DMS153 treated with DMSO at 0.1 percent for 48 hours (cell line): ENCODE data around the gene RAP1GAP.
A peak's percentile ranks its signal among the peaks of the same experiment; 100 is the strongest.
"Not testable (repeated sequence)": the region's sequence is repeated elsewhere in the genome, so short reads cannot be mapped to it uniquely, and the experiment has no call there.

Source experiments
- DNase-seq: peaks from one replicate; lab custom pipeline; 2025; ENCODE audit not compliant: unreplicated experiment; lab: John Stamatoyannopoulos, UW

Gene RAP1GAP

DNA sequence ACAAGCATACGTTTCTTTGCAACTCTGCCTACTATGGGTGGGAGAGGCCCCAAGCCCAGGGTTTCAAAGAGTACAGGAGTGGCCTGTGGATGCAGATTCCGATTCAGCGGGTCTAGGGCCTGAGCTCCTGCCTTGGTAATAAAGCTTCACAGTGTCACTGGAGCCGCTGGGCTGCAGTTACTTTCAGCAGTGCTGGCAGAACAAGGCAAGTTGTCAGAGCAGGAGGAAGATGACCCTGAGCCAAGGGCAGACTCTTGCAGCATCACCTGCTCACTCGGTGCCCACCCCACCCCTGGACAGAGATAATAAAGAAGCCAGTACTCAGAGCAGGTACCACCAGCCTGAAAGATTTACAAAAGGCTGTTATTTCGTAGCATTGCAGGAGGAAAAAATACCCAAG lies 8.0 kb upstream of the RAP1GAP start:
- no peak for DNase-seq

DNA sequence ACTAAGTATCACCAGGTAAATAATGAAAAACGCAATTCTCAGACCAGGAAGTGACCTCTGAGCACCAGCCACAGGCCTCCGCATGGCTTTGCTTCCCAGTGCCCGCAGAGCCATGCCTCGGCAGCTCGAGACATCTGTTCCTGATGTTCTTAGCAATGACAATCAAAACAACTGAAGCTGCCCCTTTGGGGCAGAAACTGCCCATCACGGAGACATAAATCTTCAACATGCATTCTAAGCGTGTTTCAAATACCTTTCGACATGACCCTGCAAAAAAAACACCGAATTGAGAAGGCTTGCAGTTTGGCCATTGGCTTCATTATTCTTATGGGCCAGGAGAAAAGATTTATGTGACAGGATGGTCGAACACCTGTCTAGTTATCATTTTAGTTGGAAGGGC lies 5.8 kb upstream of the RAP1GAP start:
- no peak for DNase-seq

DNA sequence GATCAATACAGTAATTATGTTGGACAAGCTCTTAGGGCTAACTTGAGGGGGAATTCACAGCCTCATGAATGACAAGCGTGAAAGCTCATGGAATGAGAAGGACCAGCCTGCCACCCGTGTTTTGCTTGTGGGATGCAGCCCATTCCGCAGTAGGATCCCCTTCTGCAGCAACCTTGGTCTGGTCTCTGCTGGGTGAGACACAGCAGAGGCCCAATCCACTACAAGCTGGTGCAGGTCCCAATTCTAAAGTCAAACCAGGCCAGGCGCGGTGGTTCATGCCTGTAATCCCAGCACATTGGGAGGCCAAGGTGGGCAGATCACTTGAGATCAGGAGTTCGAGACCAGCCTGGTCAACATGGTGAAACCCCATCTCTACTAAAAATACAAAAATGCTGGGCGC lies 4.7 kb upstream of the RAP1GAP start:
- not testable (repeated sequence) for DNase-seq

DNA sequence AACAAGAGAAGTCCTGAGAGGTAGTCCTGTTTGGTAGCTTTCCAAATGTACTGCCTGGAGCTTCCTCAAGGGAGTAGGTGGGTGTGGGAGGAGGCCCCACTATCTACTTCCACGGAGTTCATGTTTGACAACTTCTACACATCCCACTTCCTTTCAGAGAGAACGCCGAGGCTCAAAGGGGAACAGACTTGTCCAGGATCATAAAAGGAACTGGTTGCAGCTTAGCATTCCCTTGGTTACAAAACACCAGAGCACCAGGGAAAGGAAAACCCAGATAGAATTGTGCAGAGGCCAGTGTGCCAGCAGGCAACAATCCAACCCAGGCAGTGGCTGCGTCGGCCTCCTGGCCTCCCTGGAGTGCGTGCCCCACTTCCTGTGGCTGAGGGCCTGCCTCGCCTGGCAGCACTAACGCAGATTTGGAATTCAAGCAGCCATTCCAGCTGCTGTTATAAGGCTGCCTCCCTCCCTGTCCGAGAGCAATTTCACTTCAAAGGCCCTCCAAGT lies 4.2 kb upstream of the RAP1GAP start:
- DNase-seq: no peak

DNA sequence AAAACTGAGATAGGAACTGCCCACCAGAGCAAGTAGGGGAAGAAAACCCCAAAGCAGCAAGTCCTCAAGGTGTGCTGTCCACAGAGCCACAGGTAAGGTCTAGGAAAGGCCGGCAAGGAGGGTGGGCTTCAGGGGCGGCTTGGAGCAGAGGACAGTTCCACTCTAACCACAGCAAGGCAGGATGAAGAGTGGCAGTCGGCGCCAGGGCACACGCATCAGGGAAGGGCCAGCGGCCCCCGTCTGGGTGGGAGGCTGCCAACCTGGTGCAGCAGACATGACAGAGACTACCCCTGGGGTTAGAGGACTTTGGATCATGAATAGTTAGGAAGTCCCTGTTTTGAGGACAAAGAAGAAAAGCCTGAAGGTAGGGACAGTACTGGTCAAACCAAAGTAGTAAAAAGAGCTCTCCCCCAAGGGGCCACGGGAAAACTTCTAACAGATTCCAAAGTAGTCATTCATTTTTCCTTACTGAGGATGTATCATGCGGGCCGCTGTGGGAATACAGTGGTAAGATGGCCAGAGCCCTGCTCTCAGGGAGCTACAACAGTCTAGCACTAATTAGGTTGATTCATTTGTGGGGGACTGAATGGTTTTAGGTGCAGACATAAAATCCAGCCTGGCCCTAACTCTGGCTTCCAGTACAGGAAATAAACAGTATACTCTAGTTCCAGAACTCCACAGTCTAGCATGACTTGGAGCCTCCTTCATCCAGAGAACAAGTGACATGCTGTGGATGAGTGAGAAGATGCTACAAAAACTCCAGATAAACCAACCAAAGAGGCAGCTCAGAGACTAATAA lies 3.5 kb upstream of the RAP1GAP start:
- no peak for DNase-seq

DNA sequence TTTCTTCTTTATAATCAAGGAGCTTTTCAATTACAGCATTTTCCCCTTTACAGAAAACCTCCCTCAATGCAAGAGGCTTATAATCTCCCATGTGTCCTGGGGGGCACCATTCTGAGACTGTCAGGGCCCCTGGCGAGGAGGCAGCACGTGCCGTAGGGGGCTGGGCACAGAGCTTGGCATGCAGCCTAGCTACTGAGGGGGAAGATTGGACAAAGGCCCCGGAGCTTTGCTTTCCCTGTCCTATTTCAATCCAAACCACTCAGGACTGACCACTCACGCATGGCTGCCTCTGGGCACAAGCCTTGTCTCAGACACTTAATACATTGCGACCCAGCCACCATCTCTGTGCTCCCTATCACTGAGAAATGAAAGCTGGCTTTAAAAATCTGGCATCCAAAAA lies 2.8 kb upstream of the RAP1GAP start:
- no peak for DNase-seq

DNA sequence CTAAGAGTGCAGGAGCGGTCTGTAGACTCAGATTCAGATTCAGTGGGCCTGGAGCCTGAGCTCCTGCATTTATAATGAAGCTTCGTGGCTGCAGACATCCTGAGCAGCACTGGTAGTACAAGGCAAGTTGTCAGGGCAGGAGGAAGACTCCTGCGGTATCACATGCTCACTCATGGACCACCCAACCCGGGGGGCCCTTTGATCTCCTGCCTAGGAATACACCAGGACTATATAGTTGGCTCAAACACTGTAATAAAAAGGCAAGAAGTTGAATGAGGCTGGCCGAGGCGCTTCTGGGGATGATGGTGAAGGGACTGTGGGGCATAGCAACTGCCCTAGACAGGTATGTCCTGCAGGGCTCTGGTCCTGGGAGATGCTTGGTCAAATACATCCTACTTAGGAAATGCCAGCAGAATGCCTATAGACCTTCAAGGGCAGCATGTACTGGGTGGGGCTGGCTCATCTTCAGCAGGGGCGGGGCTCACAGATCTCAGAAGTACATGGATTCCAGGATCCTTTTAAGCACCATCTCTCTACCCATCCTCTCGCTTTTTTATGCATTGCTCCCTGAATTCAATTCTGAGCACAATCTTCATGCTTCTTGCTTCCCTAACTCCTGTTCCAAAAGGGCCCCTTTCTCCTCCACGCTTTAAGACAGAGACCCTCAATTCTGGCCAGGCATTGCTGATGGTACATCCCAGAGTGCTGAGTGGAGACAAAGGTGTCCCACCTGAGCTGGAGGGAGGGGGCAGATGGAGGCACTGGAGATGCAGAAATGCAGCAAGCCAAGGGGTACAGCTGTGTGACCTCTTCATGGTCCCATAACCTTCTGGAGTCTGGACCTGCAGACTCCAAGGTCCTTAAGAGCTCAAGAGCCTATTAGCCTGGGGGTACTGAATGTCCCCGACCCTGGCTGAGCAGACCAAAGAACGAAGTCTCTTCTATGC lies 2.1 kb upstream of the RAP1GAP start:
- no peak for DNase-seq

DNA sequence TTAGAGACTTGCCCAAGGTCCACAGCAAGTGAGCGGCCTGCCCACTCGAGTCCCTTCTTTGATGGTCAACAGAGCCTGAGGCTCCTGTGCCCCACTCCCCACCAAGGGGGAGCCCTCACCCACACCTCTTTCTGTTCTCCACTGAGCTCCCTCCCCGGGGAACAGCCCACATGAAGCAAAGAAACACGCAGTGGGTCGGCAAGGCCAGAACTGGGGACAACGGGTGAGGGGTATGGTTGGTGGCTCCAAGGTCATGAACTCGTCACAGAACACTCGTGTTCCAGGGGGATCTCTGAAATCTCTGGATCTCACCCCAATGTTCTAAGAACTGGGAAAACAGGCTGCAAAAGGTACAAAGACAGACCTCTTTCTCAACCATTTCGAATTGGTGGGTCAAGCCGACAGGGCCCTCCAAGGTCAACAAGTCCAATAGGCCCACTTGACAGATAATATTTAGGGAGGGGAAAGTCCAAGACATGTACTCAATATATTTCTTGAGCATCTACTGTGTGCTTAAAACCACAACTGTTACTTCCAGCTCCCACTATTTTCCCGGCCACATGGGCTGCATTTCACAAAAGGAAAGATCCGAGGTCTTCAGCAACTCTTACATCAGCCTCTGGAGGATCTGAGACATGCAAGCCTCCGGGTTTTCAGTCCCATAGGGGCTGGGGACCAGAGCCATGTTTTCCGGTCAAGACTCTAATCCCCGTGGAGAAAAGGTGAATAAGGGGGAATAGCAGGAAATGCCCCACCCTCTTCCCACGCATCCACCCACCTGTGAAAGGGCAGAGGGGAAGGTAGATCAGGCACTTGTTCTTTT lies 1.1 kb upstream of the RAP1GAP start:
- no peak for DNase-seq

DNA sequence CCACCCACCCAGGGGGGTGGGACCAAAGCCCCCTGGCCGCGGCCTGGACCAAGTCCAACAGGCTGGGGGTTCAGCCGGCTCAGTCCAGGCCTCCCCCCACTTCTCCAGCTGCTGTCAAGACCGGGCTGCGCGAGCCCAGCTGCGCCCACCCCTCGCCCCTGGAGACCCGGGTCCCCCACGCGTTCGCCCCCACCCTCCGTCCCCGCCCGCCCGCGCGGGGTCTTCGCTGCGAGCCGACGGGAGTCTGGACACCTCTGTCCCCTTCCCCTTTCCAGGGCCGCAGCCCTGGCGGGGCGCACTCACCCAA lies 253 bp downstream of the RAP1GAP start:
- DNase-seq: no peak

DNA sequence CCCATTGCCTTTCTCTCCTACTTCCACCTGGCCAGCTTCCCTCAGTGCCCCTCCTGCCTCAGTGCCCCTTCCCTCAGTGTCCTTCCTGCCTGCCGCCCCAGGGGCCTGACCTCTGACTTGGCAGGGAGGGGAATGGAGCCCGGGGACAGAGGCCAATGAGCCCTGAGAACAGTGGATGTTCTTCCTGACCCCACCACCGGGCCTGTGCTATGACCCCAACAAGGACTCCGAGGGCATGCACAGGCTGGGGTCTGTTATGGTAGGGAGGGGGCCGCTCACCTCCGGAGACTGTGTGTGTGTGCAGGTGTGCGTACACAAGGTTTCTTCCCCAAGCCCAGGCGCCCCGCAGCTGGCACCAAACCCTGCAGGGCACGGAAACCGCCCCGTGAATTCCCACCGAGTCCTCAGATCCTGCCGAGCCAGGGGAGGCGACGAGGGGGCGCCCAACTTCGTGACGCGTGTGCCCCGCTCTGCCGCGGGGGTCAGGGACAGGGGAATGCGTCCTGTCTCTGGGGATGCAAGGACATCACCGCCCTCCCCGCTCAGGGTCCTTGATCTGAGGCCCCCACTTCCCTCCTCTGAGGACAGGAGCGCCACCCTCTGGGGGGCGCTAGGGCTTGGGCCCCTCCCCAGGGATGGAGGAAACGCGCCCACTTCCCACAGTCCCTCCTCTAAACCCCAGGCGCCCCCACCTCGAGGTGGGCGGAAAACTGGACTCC lies 766 bp downstream of the RAP1GAP start:
- no peak for DNase-seq

DNA sequence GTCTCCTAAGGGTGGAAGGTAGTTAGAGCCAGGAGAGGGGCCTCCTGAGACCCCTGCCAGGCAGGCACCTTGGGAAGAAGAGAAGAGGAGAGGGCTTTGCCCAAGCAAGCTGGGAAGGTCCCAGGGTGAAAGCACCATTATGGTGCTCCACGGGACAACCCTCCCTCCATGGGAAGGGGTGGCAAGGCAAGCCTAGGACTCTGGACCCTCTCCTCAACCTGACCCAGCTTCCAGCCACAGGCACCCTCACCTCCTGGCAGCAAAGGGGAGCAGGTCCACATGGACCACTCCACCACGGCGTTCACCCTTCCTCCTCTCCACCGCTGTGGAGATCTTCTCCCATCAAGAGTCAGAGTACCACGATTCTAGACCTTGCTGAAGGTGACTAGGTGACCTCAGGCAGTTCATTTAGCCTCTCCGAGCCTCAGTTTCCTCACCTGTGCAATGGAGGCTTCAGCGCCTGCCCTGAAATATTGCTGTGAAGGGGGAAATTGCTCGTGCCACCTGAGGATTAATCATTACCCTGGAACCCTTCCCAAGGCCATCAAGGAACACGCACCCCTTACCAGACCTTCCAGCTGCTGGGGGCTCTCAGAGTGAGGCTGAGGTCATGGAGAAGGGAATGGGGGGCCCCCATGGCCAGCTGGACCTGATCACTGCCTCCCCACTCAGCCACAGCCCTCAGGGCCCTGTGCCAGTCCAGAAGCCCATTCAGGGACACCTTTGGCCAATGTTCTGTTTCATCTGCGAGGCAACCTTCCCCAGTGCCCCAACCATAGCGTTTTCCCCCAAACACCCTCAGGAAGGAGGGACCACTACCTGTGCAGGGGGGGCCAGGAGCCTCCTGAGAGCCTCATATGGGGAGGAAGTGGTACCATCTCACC lies 1.6 kb downstream of the RAP1GAP start:
- no peak for DNase-seq

DNA sequence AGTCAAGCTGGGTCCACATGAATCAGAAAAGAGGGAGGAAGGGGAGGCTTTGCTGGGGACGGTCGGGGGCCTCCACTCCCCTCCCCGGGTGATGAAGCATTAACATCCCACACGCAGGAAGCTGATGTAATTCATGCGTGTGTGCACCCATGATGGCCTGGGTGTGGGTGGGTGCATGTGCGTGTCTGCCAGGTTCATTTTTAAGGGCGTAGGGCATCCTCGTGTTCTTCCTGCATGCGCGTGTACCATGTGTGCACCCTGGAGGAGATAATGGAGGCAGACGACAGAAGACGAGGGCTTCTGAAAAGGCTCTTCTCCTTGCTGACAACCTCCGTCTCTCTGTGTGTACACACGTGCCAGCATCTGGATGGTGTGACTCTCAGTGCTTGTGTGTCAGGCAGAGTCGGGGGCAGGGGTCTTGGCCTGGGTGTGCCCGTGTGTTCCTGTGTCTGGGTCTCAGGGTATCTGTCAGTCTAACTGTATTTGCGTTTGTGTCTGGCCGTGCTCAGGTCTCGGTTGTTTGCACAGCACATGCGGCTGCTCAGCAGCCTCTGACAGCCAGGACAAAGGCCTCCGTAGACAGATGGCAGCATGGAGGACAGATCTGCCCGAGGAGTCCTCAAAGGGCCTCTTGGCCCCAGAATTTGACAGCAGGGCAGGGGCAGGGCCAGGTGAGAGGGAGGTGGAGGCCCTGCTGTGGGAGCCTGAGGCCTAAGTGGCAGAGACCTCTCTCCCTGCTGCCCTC lies 2.4 kb downstream of the RAP1GAP start:
- peak; percentile 22 for DNase-seq

DNA sequence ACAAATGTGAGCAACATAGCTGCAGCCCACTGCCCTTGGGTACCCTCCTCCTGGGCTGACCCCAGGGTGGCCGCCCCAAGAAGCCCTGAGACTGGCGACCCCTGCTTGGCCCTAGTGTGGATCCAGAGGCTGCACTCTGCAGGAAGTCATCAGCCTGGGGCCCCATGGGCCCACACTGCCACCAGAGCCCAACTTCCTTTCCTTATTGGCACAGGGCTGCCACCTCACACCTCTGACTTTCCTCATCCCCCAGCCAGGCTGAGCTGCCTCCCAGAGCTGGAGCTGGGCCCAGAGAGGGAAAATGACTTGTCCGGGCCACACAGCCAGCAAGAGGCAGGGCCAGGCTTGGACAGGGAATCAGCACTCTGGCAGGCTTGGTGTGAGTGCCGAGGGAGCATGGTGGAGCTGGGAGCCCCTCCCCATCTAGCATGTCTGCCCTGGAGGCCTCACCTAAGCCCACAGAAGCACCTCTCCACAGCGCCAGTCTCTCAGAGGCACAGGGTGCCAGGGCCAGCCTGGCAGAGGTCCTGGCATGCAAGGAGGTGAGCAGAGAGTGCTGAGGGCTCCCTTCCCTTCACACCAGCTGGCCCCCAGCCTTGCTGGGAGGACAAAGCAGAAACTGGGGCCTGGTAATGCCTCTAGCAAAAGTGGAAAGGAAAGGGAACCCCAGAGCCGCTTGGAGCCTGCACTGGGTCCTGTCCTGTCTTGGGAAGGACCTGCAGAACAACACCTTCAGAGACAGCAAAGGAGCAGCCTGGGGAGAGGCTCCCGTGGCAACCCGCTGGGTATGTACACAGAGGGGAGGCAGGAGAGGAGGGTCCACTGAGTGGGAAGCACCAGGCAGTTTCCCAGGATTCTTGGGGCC lies 3.2 kb downstream of the RAP1GAP start:
- no peak for DNase-seq

DNA sequence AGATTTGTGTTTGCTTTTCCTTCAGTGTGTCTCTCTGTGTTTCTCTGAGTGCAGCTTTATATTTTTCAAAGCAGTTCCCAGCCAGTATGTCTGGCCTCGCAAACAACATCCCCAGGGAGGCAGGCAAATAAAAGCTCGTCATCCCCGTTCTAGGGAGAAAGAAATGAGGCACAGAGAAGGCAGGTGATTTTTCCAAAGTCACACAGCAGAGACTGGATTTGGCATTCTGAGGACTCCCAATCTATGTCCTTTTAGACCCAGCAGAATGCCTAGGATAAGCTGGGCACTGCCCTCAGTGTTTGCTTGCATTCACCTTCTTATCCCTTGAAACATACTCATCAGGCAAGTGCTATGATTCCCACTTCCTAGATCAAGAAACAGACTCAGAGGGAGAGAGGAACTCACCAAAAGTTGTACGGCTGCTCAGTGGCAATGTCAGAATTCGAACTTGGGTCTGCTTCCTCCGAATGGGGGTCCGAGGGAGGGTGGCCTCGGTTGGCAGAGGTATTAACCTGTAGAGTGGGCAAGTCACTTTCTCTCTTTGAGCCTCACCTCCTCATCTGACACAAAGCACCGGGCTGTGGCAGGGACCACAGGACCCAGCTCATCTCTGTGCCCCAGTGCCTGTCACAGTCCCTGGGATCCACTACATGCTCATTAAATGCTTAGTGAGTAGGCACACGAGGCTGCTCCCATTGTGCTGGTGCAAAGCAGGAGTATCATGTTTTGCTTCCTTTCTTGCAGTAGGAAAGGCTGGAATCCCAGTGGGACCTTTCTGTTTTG lies 4.2 kb downstream of the RAP1GAP start:
- no peak for DNase-seq

DNA sequence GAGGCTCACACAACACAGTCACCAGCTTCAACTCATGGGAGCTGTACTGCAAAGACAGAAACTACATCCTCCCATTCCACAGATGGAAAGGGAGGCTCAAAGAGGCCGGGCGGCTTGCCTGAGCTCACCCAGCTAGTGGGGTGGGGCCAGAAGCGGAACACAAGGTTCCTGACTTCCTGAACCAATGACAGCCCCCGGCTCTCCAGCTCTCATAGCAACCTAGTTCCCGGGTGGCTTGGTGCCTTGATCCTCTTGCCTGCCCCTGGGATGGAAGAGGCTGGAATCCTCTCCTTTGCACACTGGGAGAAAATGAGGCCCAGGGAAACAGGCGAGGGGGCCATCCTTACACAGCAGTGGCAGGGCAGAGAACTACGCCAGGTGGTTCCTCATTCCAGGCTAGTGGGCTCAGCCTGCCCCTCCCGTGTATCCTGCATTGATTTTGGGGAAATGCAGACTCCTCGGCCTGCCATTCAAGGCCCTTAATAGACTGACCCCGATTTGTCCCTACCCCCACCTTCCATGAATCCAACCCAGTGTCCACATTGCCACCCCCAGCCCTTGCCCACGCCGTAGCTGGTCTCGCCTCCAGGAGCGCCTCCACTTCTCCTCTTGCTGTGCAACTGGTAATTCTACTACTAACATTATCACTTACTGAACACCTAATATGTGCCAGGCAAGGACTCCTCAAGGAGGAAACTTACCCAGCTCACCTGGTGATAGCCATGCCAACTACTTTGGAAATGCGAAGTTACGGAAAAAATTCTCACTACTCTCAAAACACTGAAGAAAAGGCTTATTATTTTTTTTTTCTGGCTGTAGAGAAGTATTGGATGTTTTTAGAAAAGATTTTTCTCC lies 5.0 kb downstream of the RAP1GAP start:
- DNase-seq: no peak

DNA sequence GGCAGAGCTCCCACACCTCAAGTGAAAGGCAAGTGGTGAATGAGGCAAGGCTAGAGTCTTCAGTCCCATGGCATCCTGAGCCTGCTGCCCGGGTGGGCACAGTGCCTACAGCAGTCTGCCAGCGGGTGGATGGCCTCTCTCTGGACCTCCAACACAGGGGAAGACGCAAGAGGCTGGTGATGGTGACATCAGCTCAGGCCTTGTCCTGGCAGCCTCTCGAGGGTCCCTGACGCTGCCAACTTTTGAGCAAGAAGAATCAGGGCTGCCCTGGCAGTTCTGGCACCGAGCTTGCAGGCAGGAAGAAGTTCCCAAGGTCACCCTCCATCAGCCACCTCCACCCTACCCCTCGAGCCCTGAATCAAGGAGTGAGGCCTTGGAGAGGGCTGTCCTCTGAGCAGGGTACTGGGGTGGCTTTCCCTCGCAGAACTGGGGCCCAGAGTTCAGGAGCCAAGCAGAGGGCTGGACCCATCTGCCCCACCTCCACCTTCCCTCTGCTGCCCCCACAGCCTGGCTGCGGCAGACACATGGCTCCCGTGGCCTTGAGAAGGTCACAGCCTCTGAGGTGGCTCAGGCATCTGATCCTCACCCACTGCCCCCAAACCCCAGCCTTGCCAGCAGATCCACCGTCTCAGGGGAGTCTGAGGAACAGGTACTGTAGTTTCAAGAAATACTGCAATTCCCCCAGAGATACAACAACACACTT lies 5.8 kb downstream of the RAP1GAP start:
- no peak for DNase-seq
